ENCODE measurements around the gene BTBD18.

- no peak for TF ChIP-seq ZNF423 (CRISPR knock-in tag; IDR thresholded peaks at IDR 0.05)
- no peak for TF ChIP-seq CTCF (IDR thresholded peaks at IDR 0.05)
- no peak for TF ChIP-seq E2F4 (CRISPR knock-in tag; IDR thresholded peaks at IDR 0.05; ENCODE audit: borderline replicate concordance, low read depth)
- no peak for TF ChIP-seq IRF1 (CRISPR knock-in tag; IDR thresholded peaks at IDR 0.05)
- TF ChIP-seq ATF3 (CRISPR knock-in tag; conservative IDR thresholded peaks at IDR 0.05), result no peak
Observed at GRCh38 chr11:57729479-57729878, 22.1 kb downstream of the BTBD18 start.
